Hepatocyte (in vitro differentiated cells): Measurements from ENCODE around the gene USP44.

Experiments
- EZH2phosphoT487 ChIP-seq: fragments of 200-600 bp; sonication (generic); IDR thresholded peaks from one replicate; pipeline ENCODE4 v1.6.1; 2018; ENCODE audit warnings: antibody characterized with exemption, mild to moderate bottlenecking, low read depth, moderate library complexity; ENCODE audit not compliant: unreplicated experiment, severe bottlenecking
- TF ChIP-seq, protein P1 (sequence below): fragments of 200-600 bp; sonication (generic); IDR thresholded peaks from 2 replicates; pipeline ENCODE4 v1.5.1; 2016; ENCODE audit warnings: antibody characterized with exemption, mild to moderate bottlenecking; ENCODE audit not compliant: poor library complexity

DNA sequence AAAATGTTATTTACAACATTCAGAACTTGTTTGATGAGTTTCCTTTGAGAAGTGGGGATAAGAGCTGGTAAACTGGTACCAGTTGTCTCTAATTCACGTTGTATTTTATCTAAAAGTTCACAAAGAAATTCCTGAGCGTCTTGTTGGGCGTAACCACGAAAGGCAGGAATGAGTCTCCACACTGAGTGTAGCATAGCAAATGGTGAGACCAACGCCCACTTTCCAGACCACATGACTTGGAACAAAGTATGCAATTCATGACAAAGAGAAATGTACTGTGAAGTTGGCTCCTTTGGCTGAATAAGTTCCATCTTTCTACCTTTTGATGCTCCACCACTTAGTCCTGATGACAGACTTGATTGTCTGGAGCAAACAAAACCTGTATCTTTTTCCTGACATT, 18.4 kb downstream of the USP44 start:
- TF ChIP-seq, protein P1, sequence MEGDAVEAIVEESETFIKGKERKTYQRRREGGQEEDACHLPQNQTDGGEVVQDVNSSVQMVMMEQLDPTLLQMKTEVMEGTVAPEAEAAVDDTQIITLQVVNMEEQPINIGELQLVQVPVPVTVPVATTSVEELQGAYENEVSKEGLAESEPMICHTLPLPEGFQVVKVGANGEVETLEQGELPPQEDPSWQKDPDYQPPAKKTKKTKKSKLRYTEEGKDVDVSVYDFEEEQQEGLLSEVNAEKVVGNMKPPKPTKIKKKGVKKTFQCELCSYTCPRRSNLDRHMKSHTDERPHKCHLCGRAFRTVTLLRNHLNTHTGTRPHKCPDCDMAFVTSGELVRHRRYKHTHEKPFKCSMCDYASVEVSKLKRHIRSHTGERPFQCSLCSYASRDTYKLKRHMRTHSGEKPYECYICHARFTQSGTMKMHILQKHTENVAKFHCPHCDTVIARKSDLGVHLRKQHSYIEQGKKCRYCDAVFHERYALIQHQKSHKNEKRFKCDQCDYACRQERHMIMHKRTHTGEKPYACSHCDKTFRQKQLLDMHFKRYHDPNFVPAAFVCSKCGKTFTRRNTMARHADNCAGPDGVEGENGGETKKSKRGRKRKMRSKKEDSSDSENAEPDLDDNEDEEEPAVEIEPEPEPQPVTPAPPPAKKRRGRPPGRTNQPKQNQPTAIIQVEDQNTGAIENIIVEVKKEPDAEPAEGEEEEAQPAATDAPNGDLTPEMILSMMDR: no peak
- no peak for TF ChIP-seq EZH2phosphoT487
